Right atrium auricular region (tissue), 2 donors: ENCODE results near the gene MRPL33. TPM values are rescaled to one million over a fixed set of nuclear protein-coding genes. Genes with fewer than 3 reads are reported as not detected.

ENCODE experiments used
- DNase-seq: peaks from one replicate; pipeline ENCODE4 v3.0.0-alpha.2; 2019; ENCODE audit warnings: low spot score
- H3K27ac ChIP-seq, 2 donors: fragments of 200-600 bp; sonication (generic); 1 replicate in 1 of 2; 2 replicates in 1 of 2; pipeline ENCODE4 v1.5.1; 2016 to 2019
- H3K27me3 ChIP-seq, 2 donors: fragments of 200-600 bp; sonication (generic); one replicate each; pipeline versions ENCODE4 v1.5.1 to v1.6.0; 2017 to 2019
- H3K36me3 ChIP-seq: fragments of 200-600 bp; sonication (generic); one replicate; pipeline ENCODE4 v1.5.1; 2016
- H3K4me1 ChIP-seq, 2 donors: fragments of 200-600 bp; sonication (generic); one replicate each; pipeline versions ENCODE4 v1.5.1 to v1.6.0; 2017 to 2019
- H3K4me3 ChIP-seq, 2 donors: fragments of 200-600 bp; sonication (generic); 1 replicate in 1 of 2; 2 replicates in 1 of 2; pipeline ENCODE4 v1.5.1; 2017 to 2019; ENCODE audit warnings: mild to moderate bottlenecking in 1 of 2, moderate library complexity in 1 of 2
- H3K9me3 ChIP-seq, 2 donors: fragments of 200-600 bp; sonication (generic); one replicate each; pipeline ENCODE4 v1.5.1; 2019
- total RNA-seq, 2 donors: library from RNA; depleted of rRNA; stranded (reverse); fragments of >200 nt; gene quantifications; one replicate each; pipeline ENCODE4 v1.1.0, GENCODE V29; 2016
- TF ChIP-seq, protein P1 (sequence below), 2 donors: fragments of 200-600 bp; sonication (generic); IDR thresholded peaks; one replicate each; pipeline ENCODE4 v1.5.1; 2019; ENCODE audit warnings: antibody characterized with exemption in 2 of 2

MRPL33 gene
- total RNA-seq, 2 donors from 2014 or later: 270 to 370 TPM

DNA sequence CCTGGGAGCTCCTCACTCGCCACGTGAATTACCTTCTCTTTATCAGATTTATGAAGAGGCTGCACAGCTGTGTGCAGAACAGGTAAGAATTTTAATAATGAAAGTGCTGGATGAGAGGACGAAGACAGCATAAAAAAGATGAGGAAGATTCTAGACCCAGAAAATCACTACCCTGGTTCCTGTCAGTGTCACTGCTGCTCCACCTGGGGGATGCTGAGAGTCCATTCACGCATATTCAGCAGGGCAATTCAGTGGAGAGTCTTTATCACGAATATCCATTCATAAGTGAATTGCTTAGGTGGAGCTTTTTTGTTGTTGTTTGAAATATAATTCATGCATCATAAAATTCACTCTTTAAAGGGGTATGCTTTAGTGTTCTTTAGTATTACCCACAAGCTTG is 52.0 kb downstream of the MRPL33 start:
- H3K27ac ChIP-seq: peak overlapping the region; percentile 36 to 62
- H3K27me3 ChIP-seq: no peaks in the 10 kb centered on the region
- TF ChIP-seq, protein P1, sequence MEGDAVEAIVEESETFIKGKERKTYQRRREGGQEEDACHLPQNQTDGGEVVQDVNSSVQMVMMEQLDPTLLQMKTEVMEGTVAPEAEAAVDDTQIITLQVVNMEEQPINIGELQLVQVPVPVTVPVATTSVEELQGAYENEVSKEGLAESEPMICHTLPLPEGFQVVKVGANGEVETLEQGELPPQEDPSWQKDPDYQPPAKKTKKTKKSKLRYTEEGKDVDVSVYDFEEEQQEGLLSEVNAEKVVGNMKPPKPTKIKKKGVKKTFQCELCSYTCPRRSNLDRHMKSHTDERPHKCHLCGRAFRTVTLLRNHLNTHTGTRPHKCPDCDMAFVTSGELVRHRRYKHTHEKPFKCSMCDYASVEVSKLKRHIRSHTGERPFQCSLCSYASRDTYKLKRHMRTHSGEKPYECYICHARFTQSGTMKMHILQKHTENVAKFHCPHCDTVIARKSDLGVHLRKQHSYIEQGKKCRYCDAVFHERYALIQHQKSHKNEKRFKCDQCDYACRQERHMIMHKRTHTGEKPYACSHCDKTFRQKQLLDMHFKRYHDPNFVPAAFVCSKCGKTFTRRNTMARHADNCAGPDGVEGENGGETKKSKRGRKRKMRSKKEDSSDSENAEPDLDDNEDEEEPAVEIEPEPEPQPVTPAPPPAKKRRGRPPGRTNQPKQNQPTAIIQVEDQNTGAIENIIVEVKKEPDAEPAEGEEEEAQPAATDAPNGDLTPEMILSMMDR (IDR thresholded peaks at IDR 0.05): peak in 1 of 2 donors; percentile 46
- no peak overlapping the region for H3K4me3 ChIP-seq
- H3K9me3 ChIP-seq: peaks cover 0 to 6% of the 10 kb centered on the region in 2 donors
- H3K36me3 ChIP-seq: no peaks in the 10 kb centered on the region
- peaks cover 0 to 5% of the 10 kb centered on the region in 2 donors for H3K4me1 ChIP-seq
- DNase-seq: no peak

DNA sequence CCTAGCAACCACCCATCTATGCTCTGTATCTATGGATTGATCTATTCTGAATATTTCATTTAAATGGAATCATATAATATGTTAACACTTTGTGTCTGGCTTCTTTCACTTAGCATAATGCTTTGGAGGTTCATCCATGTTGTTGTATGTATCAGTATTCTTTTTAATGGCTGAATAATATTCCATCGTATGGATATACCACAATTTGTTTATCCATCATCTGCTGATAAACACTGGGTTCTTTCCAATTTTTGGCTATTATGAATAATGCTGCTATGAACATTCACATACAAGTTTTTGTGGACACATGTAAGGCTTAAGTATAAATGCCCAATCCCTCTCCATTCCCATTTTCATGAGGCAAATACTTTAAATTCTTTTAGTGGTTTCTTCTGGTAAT is 52.9 kb downstream of the MRPL33 start:
- no peak overlapping the region for H3K4me3 ChIP-seq
- no peaks in the 10 kb centered on the region for H3K36me3 ChIP-seq
- H3K27me3 ChIP-seq: no peaks in the 10 kb centered on the region
- H3K27ac ChIP-seq: no peak overlapping the region
- H3K9me3 ChIP-seq: peaks cover 0 to 6% of the 10 kb centered on the region in 2 donors
- peaks cover 0 to 5% of the 10 kb centered on the region in 2 donors for H3K4me1 ChIP-seq
- TF ChIP-seq, protein P1 (IDR thresholded peaks at IDR 0.05): no peak
- no peak for DNase-seq

DNA sequence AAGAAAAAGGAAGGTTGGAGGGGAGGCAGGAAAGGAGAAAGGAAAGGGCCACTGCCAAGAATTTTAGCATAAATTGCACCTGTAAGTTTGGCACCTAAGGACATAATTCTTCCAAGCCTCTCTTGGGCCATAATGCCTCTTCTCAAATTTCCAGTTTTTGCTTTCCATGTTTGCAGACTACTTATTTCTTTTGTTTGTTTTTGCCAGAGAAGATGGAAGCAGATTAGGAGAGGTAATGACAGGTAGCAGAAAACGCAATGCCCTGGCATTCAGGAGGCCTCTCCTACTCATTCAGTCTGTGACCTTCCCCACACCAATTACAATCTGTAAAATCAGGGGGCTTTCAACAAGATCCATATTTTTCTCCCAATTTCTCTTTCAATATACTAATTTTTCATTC is 56.8 kb downstream of the MRPL33 start:
- TF ChIP-seq, protein P1 (IDR thresholded peaks at IDR 0.05): no peak

More for the DNA sequence above, 56.8 kb downstream of the MRPL33 start:
- Histone ChIP-seq H3K4me1 (no peaks in the 10 kb centered on the region), H3K27me3 (no peaks in the 10 kb centered on the region), H3K27ac (no peak overlapping the region), H3K9me3 (peaks cover 0 to 6% of the 10 kb centered on the region in 2 donors), H3K36me3 (no peaks in the 10 kb centered on the region), H3K4me3 (no peak overlapping the region)
- no peak for DNase-seq

Other genes with a start within 250 kb of the MRPL33 start
- 10 to 100 TPM; 12.0 to 21.3 TPM for gene ZNF512, start 188.7 kb upstream of the MRPL33 start, total RNA-seq
- gene CCDC121, start 142.7 kb upstream of the MRPL33 start, total RNA-seq: 1 to 10 TPM; 3.6 to 4.2 TPM
- gene GPN1, start 142.7 kb upstream of the MRPL33 start, total RNA-seq: 10 to 100 TPM; 10.8 to 15.7 TPM
- 10 to 100 TPM; 16.1 to 25.0 TPM for gene SUPT7L, start 108.1 kb upstream of the MRPL33 start, total RNA-seq
- 10 to 100 TPM; 18.0 to 18.2 TPM for gene SLC4A1AP, start 107.8 kb upstream of the MRPL33 start, total RNA-seq
- gene RBKS, start 118.7 kb downstream of the MRPL33 start, total RNA-seq: 1 to 10 TPM; 1.6 to 2.1 TPM
- 10 to 100 TPM; 58.8 to 60.6 TPM for gene BABAM2, start 119.0 kb downstream of the MRPL33 start, total RNA-seq